K562 (cell line): ENCODE data around the gene MEAF6. TPM values are rescaled to one million over a fixed set of nuclear protein-coding genes. Genes with fewer than 3 reads are reported as not detected.

Experiments
- ATAC-seq: fragments of 200-7000 bp; cut with Tn5 transposase; 3 replicates; pipeline ENCODE4 v1.9.1; 2020; ENCODE audit warnings: moderate library complexity
- BruUV-seq: library from RNA; stranded (reverse); fragments of 400-500 nt; replicated peaks from 2 replicates; lab custom pipeline; 2021; lab: Mats Ljungman, UMichigan
- CTCF ChIA-PET: fragments of 300-600 bp; formaldehyde crosslinking; extraction: SDS; loops from one replicate; lab custom pipeline; 2021; ENCODE audit warnings: low intra/inter-chr PET ratio; lab: Yijun Ruan, JAX
- POLR2A ChIA-PET: fragments of 300-600, 350-650 bp; sonication (Branson Sonifier 250); formaldehyde crosslinking; extraction: SDS; loops from one replicate; lab custom pipeline; 2021; ENCODE audit warnings: antibody characterized with exemption, inconsistent platforms; lab: Yijun Ruan, JAX
- DNase-seq, 4 experiments: peaks; one replicate each; pipeline versions ENCODE4 v3.0.0 to v3.0.0-alpha.2; 2011 to 2018; ENCODE audit warnings: low spot score in 3 of 4, mixed read lengths in 3 of 4; ENCODE audit errors: extremely low read depth in 1 of 4
- FAIRE-seq: peaks from 2 replicates; lab custom pipeline; 2011; peaks lifted over from hg19 to GRCh38; lab: Jason Lieb, UNC
- H2AFZ ChIP-seq: 2 replicates; pipeline ENCODE4 v1.6.0; 2011; ENCODE audit warnings: low read depth, low read length, control low read depth, inconsistent platforms
- H3K27ac ChIP-seq: fragments of 200-600 bp; 3 replicates; pipeline ENCODE4 v1.8.0; 2011; ENCODE audit warnings: low read depth, mild to moderate bottlenecking, control low read depth, inconsistent platforms, low read length, moderate library complexity, mixed read lengths; ENCODE audit errors: extremely low read depth
- H3K27me3 ChIP-seq, 2 experiments: fragments of 300-600 bp in 1 of 2; 2 replicates in 1 of 2; 3 replicates in 1 of 2; pipeline versions ENCODE4 v1.6.0 to v1.8.0; 2011; ENCODE audit warnings: inconsistent platforms in 2 of 2, low read length in 2 of 2, mild to moderate bottlenecking in 1 of 2, mixed read lengths in 1 of 2, moderate library complexity in 1 of 2; ENCODE audit not compliant: control insufficient read depth in 2 of 2, insufficient read depth in 2 of 2
- H3K36me3 ChIP-seq: fragments of 300-600 bp; 3 replicates; pipeline ENCODE4 v1.8.0; 2011; ENCODE audit warnings: mild to moderate bottlenecking, low read length, inconsistent platforms; ENCODE audit not compliant: control insufficient read depth, insufficient read depth
- H3K4me1 ChIP-seq, 2 experiments: fragments of 200-600 bp in 1 of 2; replicated peaks in 1 of 2; 2 replicates in 1 of 2; 3 replicates in 1 of 2; pipeline versions ENCODE4 v1.5.1 to v1.8.0; 2011; ENCODE audit warnings: inconsistent platforms in 2 of 2, low read length in 2 of 2, mild to moderate bottlenecking in 1 of 2, mixed read lengths in 1 of 2, moderate library complexity in 1 of 2; ENCODE audit not compliant: control insufficient read depth in 2 of 2, insufficient read depth in 2 of 2
- H3K4me2 ChIP-seq: 2 replicates; pipeline ENCODE4 v1.6.1; 2011; ENCODE audit warnings: low read length, control low read depth, inconsistent platforms, mixed read lengths; ENCODE audit not compliant: insufficient read depth
- H3K4me3 ChIP-seq: fragments of 200-600 bp; sonication (generic), shearing (Covaris generic); 2 replicates; pipeline ENCODE4 v1.5.1; 2016; ENCODE audit warnings: control low read depth, inconsistent platforms
- H3K79me2 ChIP-seq: fragments of 200-600 bp; 3 replicates; pipeline ENCODE4 v1.8.0; 2011; ENCODE audit warnings: low read length, inconsistent platforms; ENCODE audit not compliant: control insufficient read depth, insufficient read depth
- H3K9ac ChIP-seq, 2 experiments: 2 replicates each; pipeline versions ENCODE4 v1.6.0 to v1.6.1; 2011; ENCODE audit warnings: low read depth in 2 of 2, low read length in 2 of 2, control low read depth in 1 of 2, inconsistent platforms in 1 of 2, mild to moderate bottlenecking in 1 of 2, mixed read lengths in 1 of 2; ENCODE audit not compliant: insufficient read depth in 1 of 2
- H3K9me1 ChIP-seq: one replicate; pipeline ENCODE4 v1.6.0; 2011; ENCODE audit warnings: inconsistent platforms, mild to moderate bottlenecking, low read length, moderate library complexity; ENCODE audit not compliant: control insufficient read depth, insufficient read depth
- H3K9me3 ChIP-seq: replicated peaks from 2 replicates; pipeline ENCODE4 v1.5.1; 2011; ENCODE audit warnings: low read depth, low read length, inconsistent platforms; ENCODE audit not compliant: control insufficient read depth, insufficient read depth
- H4K20me1 ChIP-seq: replicated peaks from 2 replicates; pipeline ENCODE4 v1.6.1; 2011; ENCODE audit warnings: low read length, inconsistent platforms, mixed read lengths; ENCODE audit not compliant: control insufficient read depth, insufficient read depth
- ELF4 ChIP-seq: fragments of 450-650 bp; formaldehyde crosslinking; IDR thresholded peaks from 2 replicates; pipeline ENCODE4 v1.4.0; 2022; ENCODE audit warnings: missing genetic modification characterization
- HMGXB4 ChIP-seq: sonication (generic); formaldehyde crosslinking; IDR thresholded peaks from 2 replicates; pipeline ENCODE4 v1.8.1; 2023; ENCODE audit warnings: mild to moderate bottlenecking, missing genetic modification reagents
- MAFG ChIP-seq: fragments of 450-650 bp; conservative IDR thresholded peaks from 2 replicates; pipeline ENCODE4 v1.6.1; 2016; ENCODE audit warnings: missing genetic modification characterization, missing compliant biosample characterization
- NFXL1 ChIP-seq: fragments of 450-650 bp; formaldehyde crosslinking; IDR thresholded peaks from 2 replicates; pipeline ENCODE4 v1.4.0; 2021; ENCODE audit warnings: mild to moderate bottlenecking
- NRF1 ChIP-seq, 2 experiments: fragments of 450-650 bp; IDR thresholded peaks in 1 of 2; conservative IDR thresholded peaks in 1 of 2; 2 replicates each; pipeline ENCODE4 v1.6.1; 2014; ENCODE audit warnings: mild to moderate bottlenecking in 2 of 2
- POLR2G ChIP-seq: fragments of 200-400 bp; formaldehyde crosslinking; IDR thresholded peaks from 2 replicates; pipeline ENCODE4 v1.6.1; 2017; ENCODE audit warnings: low read depth, mild to moderate bottlenecking, antibody characterized with exemption, low read length, moderate library complexity
- SMAD1 ChIP-seq: fragments of 150-350 bp; IDR thresholded peaks from 2 replicates; pipeline ENCODE4 v1.6.1; 2014; ENCODE audit warnings: low read length, low read depth; ENCODE audit not compliant: partially characterized antibody
- SRSF1 ChIP-seq: fragments of 200-400 bp; formaldehyde crosslinking; IDR thresholded peaks from 2 replicates; pipeline ENCODE4 v1.6.1; 2017; ENCODE audit warnings: mild to moderate bottlenecking, low read depth, low read length, moderate library complexity
- STAT5B ChIP-seq: fragments of 250-450 bp; sonication (Bioruptor Pico); IDR thresholded peaks from 2 replicates; pipeline ENCODE4 v1.8.0; 2021; ENCODE audit warnings: mild to moderate bottlenecking, inconsistent platforms
- TAF7 ChIP-seq: fragments of 450-650 bp; IDR thresholded peaks from 2 replicates; pipeline ENCODE4 v1.6.1; 2016; ENCODE audit warnings: missing genetic modification characterization, missing compliant biosample characterization
- TBL1XR1 ChIP-seq, 2 experiments: IDR thresholded peaks; 2 replicates each; pipeline ENCODE4 v1.6.1; 2012; ENCODE audit warnings: improper control_type of control experiment in 2 of 2, low read length in 2 of 2, mild to moderate bottlenecking in 1 of 2
- TEAD2 ChIP-seq: fragments of 450-650 bp; IDR thresholded peaks from 2 replicates; pipeline ENCODE4 v1.6.1; 2016; ENCODE audit warnings: missing genetic modification characterization, control low read depth, missing compliant biosample characterization
- YBX1 ChIP-seq: fragments of 450-650 bp; IDR thresholded peaks from 2 replicates; pipeline ENCODE4 v1.7.1; 2016; ENCODE audit warnings: mild to moderate bottlenecking
- ZNF146 ChIP-seq: IDR thresholded peaks from one replicate; pipeline ENCODE4 v1.6.1; 2018; ENCODE audit warnings: missing compliant biosample characterization; ENCODE audit not compliant: unreplicated experiment
- ZNF699 ChIP-seq: fragments of 250-450 bp; sonication (Bioruptor Pico); IDR thresholded peaks from 2 replicates; pipeline ENCODE4 v1.8.0; 2021; ENCODE audit warnings: mild to moderate bottlenecking, moderate library complexity; ENCODE audit not compliant: insufficient replicate concordance
- WGBS: fragments of 100-300 bp; shearing (Covaris generic); methylation state at CpG from one replicate; pipeline ENCODE4 v1.1.6; 2016; ENCODE audit warnings: low coverage, mixed read lengths; ENCODE audit not compliant: insufficient coverage; ENCODE audit errors: missing lambda C conversion rate; 5-methylcytosine and 5-hydroxymethylcytosine counted together
- in situ Hi-C: fragments of 300-500 bp; cut with MboI; formaldehyde crosslinking; loops from 4 replicates; pipeline ENCODE4 v1.15.0; 2018; ENCODE audit warnings: inconsistent platforms, mixed read lengths
- intact Hi-C: fragments of 100-400 bp; cut with micrococcal nuclease; formaldehyde crosslinking; loops from 2 replicates; pipeline ENCODE4 v1.14.2; 2022
- polyA plus RNA-seq, 8 experiments: library from polyadenylated mRNA; depleted of rRNA in 4 of 8; stranded (reverse) in 5 of 8; unstranded in 3 of 8; fragments of >200 nt; fragmentation: Nextera tagmentation in 2 of 8; fragmentation: Illumina TruSeq in 1 of 8; extraction: Ambion mirVana in 2 of 8; extraction: Trizol in 1 of 8; gene quantifications; 2 replicates each; pipeline versions ENCODE4 v1.2.1 to v1.2.3, GENCODE V29; 2011 to 2014; ENCODE audit warnings: inconsistent platforms in 1 of 8, missing spikeins in 1 of 8
- total RNA-seq, 7 experiments: library from RNA; depleted of rRNA in 6 of 7; stranded (reverse); fragments of >200 nt in 6 of 7; fragmentation: Illumina TruSeq in 2 of 7; extraction: Trizol in 2 of 7; gene quantifications; 2 replicates each; pipeline versions ENCODE4 v1.2.1 to v1.2.3, GENCODE V29; 2011 to 2021; ENCODE audit warnings: low replicate concordance in 1 of 7

Gene MEAF6
- total and polyA plus RNA-seq, 9 of the 15 experiments (the other 6 are each of a cell fraction or from before 2014, with no cell fraction given): 55.0 to 151 (median 92.3) TPM

GRCh38 chr1:37446874-37447273 lies 67.7 kb downstream of the MEAF6 start:
- H3K4me2 ChIP-seq: no peak overlapping the region
- no peaks in the 10 kb centered on the region for H3K4me1 ChIP-seq
- TF ChIP-seq TAF7 (tag) (no peak), NRF1 (conservative IDR thresholded peaks at IDR 0.05 in 1 of 2, IDR thresholded peaks at IDR 0.05 in 1 of 2) (no peak), ZNF146 (CRISPR knock-in tag) (no peak), TEAD2 (no peak), SMAD1 (no peak), NFXL1 (CRISPR knock-in tag) (no peak), POLR2G (no peak), STAT5B (CRISPR knock-in tag) (no peak), YBX1 (no peak), MAFG (tag) (no peak), ELF4 (no peak), SRSF1 (no peak), ZNF699 (CRISPR knock-in tag) (no peak), TBL1XR1 (IDR thresholded peaks at IDR 0.05; ENCODE audit: low read length in 2 of 2) (no peak), HMGXB4 (no peak)
- no peak for ATAC-seq
- intact Hi-C loops: no loop called here
- H3K36me3 ChIP-seq: no peaks in the 10 kb centered on the region
- BruUV-seq: no TSS peak
- H3K27me3 ChIP-seq: peaks cover 18 to 60% of the 10 kb centered on the region in 2 experiments; a peak in 3 of 5 replicates
- ChIA-PET CTCF (no interaction called here), POLR2A (interaction anchor here (1.1 kb wide), 1 partner anchor 10 kb away, joined by 6 read pairs; no protein-coding TSS in a partner anchor)
- in situ Hi-C loops: no loop called here
- no peaks in the 10 kb centered on the region for H4K20me1 ChIP-seq
- no peak overlapping the region for H3K9ac ChIP-seq
- no peak for DNase-seq
- no peaks in the 10 kb centered on the region for H3K9me1 ChIP-seq
- H3K79me2 ChIP-seq: no peaks in the 10 kb centered on the region
- H3K27ac ChIP-seq: no peak overlapping the region
- no peak for FAIRE-seq
- no peaks in the 10 kb centered on the region for H3K9me3 ChIP-seq
- no peak overlapping the region for H2AFZ ChIP-seq
- no peak overlapping the region for H3K4me3 ChIP-seq
- 3% methylated on average over 6 of the region's 6 CpGs for WGBS
